Stimulated activated CD4-positive, alpha-beta T cell treated with anti-CD3 and anti-CD28 coated beads, Interleukin-15, amount 100 ng/mL, for 24 hours (primary cell): ENCODE measurements around the gene TMEM39B.
"Not testable (repeated sequence)": the region's sequence is repeated elsewhere in the genome, so short reads cannot be mapped to it uniquely, and the experiment has no call there.

ENCODE experiments used
- DNase-seq: peaks from one replicate; pipeline ENCODE4 v3.0.0-alpha.2; 2020

TMEM39B gene

DNA sequence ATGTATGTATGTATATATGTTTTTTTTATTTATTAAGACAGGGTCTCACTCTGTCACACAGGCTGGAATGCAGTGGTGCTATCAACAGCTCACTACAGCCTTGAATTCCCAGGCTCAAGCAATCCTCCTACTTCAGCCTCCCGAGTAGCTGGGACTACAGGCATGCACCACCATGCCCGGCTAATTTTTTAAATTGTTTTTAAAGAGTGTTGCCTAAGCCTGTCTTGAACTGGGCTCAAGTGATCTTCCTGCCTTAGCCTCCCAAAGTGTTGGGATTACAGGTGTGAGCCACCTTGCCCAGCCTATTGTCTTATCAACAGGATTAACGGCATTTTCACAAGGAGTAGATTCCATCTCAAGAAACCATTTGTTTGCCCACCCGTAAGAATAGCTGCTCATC, 40.7 kb downstream of the TMEM39B start:
- not testable (repeated sequence) for DNase-seq

DNA sequence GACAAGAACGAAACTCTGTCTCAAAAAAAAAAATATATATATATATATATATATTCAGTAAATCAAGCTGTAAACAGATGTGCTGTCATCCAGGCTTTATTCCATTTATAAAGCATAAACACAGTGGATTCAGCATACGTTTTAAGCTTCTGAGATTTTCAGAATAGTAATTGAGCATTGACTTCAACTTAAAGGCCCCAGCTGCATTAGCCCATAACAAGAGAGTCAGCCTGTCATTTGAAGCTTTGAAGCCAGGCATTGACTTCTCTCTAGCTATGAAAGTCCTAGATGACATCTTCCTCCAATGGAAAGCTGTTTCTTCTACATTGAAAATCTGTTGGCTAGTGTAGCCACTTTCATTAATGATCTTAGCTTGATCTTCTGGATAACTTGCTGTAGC, 41.7 kb downstream of the TMEM39B start:
- DNase-seq: no peak

DNA sequence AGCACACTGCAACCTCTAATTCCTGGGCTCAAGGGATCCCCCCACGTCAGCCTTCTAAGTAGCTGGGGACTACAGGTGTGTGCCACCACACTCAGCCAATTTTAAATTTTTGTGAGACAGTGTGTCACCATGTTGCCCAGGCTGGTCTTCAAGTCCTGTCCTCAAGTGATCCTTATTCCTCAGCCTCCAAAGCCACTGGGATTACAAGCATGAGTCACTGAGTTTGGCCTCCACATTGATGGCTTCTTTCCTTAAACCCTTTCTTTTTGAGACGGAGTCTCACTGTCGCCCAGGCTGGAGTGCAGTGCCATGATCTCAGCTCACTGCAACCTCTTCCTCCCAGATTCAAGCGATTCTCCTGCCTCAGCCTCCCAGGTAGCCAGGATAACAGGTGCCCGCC, 42.8 kb downstream of the TMEM39B start:
- no peak for DNase-seq

GRCh38 chr1:32116531-32116930, 43.8 kb downstream of the TMEM39B start:
- DNase-seq: no peak

GRCh38 chr1:32122151-32122550, 49.4 kb downstream of the TMEM39B start:
- DNase-seq: no peak

- DNase-seq: not testable (repeated sequence)
Observed at GRCh38 chr1:32123361-32123760, 50.6 kb downstream of the TMEM39B start.

GRCh38 chr1:32125313-32125712, 52.6 kb downstream of the TMEM39B start:
- DNase-seq: no peak

- no peak for DNase-seq
Observed at GRCh38 chr1:32126770-32127169, 54.0 kb downstream of the TMEM39B start.

GRCh38 chr1:32127409-32128198, 54.9 kb downstream of the TMEM39B start:
- DNase-seq: no peak

- DNase-seq: no peak
Observed at GRCh38 chr1:32128479-32128878, 55.7 kb downstream of the TMEM39B start.

GRCh38 chr1:32128964-32129363, 56.2 kb downstream of the TMEM39B start:
- no peak for DNase-seq

DNA sequence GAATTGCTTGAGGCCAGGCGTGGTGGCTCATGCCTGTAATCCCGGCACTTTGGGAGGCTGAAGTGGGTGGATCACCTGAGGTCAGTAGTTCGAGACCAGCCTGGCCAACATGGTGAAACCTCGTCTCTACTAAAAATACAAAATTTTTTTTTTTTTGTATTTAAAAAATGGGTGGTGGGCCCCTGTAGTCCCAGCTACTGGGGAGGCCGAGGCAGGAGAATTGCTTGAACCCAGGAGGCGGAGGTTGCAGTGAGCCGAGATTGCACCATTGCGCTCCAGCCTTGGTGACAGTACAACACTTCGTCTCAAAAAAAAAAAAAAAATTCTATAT, 61.2 kb downstream of the TMEM39B start:
- not testable (repeated sequence) for DNase-seq

- no peak for DNase-seq
Observed at GRCh38 chr1:32137111-32137510, 64.4 kb downstream of the TMEM39B start.

DNA sequence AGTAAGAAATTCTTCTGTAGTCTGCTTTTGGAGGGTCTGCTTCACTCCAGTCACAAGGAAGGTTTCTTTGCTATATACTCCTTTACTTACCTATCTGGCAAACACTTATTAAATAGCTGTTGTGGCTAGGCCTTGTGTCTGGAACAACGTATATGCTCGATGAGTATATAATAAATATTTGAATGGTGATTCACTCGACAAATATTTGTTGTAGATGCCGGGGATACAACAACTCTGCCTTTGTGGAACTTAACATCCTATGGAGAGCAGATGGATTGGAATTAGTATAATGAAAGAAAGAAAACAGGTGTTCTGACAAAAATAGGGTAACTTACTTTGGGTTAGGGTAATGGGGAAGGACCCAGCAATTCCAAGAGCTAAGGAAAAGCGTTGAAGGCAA, 66.2 kb downstream of the TMEM39B start:
- no peak for DNase-seq

DNA sequence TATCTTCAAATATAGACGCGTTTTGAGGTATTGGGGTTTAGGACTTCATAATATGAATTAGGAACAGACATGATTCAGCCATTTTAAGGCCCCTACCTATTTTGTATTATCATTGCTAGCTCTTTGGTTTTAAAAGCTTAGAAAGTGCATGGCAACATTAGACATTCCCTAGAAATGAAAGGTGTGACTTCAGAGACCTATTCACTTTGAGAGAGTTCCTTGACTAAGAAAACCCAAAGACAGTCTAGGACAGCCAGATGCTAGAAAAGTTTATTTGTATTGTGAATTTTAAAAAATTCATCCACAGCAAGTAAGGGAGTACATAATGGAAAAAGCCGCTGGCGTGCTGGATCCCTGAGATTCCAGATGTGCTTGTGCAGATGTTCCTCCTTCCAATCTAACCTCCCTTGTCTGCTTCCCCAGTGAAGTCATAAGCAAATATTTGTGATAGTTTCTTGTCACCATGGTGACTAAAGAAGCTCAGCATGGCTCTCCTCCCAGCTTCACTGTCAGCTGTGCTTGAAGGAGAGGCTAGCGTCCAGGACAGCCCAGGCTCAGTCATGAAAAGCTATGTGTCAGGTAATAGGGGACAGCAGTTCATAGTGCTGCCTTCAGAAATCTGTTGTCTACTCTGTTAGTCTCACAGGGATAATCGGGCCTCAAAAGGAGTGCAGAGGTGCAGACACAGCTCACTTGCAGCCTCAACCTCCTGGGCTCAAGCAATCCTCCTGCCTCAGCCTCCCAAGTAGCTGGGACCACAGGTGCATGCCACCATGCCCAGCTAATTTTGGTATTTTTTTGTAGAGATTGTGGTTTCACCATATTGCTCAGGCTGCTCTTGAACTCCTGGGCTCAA, 69.9 kb downstream of the TMEM39B start:
- DNase-seq: no peak

- DNase-seq: not testable (repeated sequence)
Observed at GRCh38 chr1:32143302-32143695, 70.6 kb downstream of the TMEM39B start.

DNA sequence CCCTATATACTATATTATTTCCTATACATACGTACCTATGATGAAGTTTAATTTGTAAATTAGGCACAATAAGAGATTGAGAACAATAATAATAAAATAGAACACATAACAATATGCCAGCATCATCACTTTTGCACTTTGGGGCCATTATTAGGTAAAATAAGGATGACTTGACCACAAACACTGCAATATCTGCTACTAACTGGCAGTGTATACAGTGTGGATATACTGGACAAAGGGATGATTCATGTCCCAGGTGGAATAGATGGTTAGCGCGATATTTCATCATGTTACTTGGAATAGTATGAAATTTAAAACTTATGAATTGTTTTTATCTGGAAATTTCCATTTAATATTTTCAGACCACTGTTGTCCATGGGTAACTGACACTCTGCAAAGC, 71.3 kb downstream of the TMEM39B start:
- DNase-seq: no peak

DNA sequence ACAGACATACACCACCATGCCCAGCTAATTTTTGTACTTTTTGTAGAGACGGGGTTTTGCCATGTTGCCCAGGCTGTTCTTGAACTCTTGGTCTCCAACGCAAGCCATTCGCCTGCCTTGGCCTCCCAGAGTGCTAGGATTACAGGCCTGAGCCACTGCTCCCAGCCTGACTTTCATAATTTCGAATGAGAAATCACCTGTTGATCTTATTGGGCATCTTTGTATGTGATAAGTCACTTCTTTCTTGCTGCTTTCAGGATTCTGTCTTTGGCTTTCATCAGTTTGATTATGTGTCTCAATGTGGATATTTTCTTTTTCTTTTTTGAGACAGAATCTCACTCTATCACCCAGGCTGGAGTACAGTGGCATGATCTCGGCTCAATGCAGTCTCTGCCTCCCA, 75.1 kb downstream of the TMEM39B start:
- not testable (repeated sequence) for DNase-seq

GRCh38 chr1:32150847-32151246, 78.1 kb downstream of the TMEM39B start:
- no peak for DNase-seq

- no peak for DNase-seq
Observed at GRCh38 chr1:32151319-32151787, 78.6 kb downstream of the TMEM39B start.
